Neural cell (in vitro differentiated cells): Measurements from ENCODE around the gene FXYD1. TPM values are rescaled to one million over a fixed set of nuclear protein-coding genes. Genes with fewer than 3 reads are reported as not detected.

ENCODE experiments used
- H2AFZ ChIP-seq: fragments of 200-600, 300-800 bp; sonication (generic), shearing (Covaris generic); 2 replicates; pipeline ENCODE4 v1.6.0; 2014; ENCODE audit warnings: low read depth, mild to moderate bottlenecking, antibody characterized with exemption, low read length, moderate library complexity
- H3F3A ChIP-seq: fragments of 200-600 bp; shearing (Covaris generic); 2 replicates; pipeline ENCODE4 v1.6.1; 2016; ENCODE audit warnings: mild to moderate bottlenecking, moderate library complexity, mixed read lengths, antibody characterized with exemption, low read length; ENCODE audit not compliant: insufficient read depth, poor library complexity, severe bottlenecking
- H3K27ac ChIP-seq: fragments of 200-600, 300-800 bp; sonication (generic), shearing (Covaris generic); 2 replicates; pipeline ENCODE4 v1.5.1; 2014; ENCODE audit warnings: mild to moderate bottlenecking, low read length, moderate library complexity
- H3K27me3 ChIP-seq: fragments of 300-800, 200-600 bp; sonication (generic), shearing (Covaris generic); 2 replicates; pipeline ENCODE4 v1.6.0; 2014; ENCODE audit warnings: mild to moderate bottlenecking, low read depth, low read length, moderate library complexity; ENCODE audit not compliant: insufficient read depth
- H3K36me3 ChIP-seq: fragments of 300-800, 200-600 bp; sonication (generic), shearing (Covaris generic); 2 replicates; pipeline ENCODE4 v1.5.1; 2014; ENCODE audit warnings: mild to moderate bottlenecking, antibody characterized with exemption, low read length, moderate library complexity; ENCODE audit not compliant: insufficient read depth
- H3K4me2 ChIP-seq: fragments of 300-800, 200-600 bp; sonication (generic), shearing (Covaris generic); 2 replicates; pipeline ENCODE4 v1.6.0; 2014; ENCODE audit warnings: mild to moderate bottlenecking, low read length
- H3K4me3 ChIP-seq: fragments of 300-800, 200-600 bp; sonication (generic), shearing (Covaris generic); 2 replicates; pipeline ENCODE4 v1.5.1; 2014; ENCODE audit warnings: mild to moderate bottlenecking, low read length, moderate library complexity
- H3K79me2 ChIP-seq: fragments of 200-600 bp; shearing (Covaris generic); replicated peaks from 2 replicates; pipeline ENCODE4 v1.6.0; 2014; ENCODE audit warnings: mild to moderate bottlenecking, low read length, moderate library complexity; ENCODE audit not compliant: insufficient read depth
- H3K9ac ChIP-seq: fragments of 300-800, 200-600 bp; sonication (generic), shearing (Covaris generic); 2 replicates; pipeline ENCODE4 v1.6.1; 2016; ENCODE audit warnings: mild to moderate bottlenecking, low read length, mixed read lengths
- H3K9me2 ChIP-seq: fragments of 200-600 bp; shearing (Covaris generic); 2 replicates; pipeline ENCODE4 v1.6.1; 2016; ENCODE audit warnings: mild to moderate bottlenecking, low read length, mixed read lengths; ENCODE audit not compliant: insufficient read depth
- H3K9me3 ChIP-seq: fragments of 200-600, 300-800 bp; sonication (generic), shearing (Covaris generic); 2 replicates; pipeline ENCODE4 v1.6.1; 2016; ENCODE audit warnings: mild to moderate bottlenecking, mixed run types, low read length, moderate library complexity, mixed read lengths
- H4K20me1 ChIP-seq: fragments of 200-600 bp; shearing (Covaris generic); 2 replicates; pipeline ENCODE4 v1.6.1; 2016; ENCODE audit warnings: mild to moderate bottlenecking, mixed run types; ENCODE audit not compliant: insufficient read depth
- EP300 ChIP-seq: fragments of 450-650 bp; conservative IDR thresholded peaks from 2 replicates; pipeline ENCODE4 v1.6.1; 2014; ENCODE audit warnings: antibody characterized with exemption, mild to moderate bottlenecking, moderate library complexity; ENCODE audit not compliant: poor library complexity, severe bottlenecking
- EZH2 ChIP-seq: fragments of 200-600, 300-800 bp; shearing (Covaris generic), sonication (generic); IDR thresholded peaks from 2 replicates; pipeline ENCODE4 v1.6.1; 2014; ENCODE audit warnings: antibody characterized with exemption, low read length, borderline replicate concordance, mild to moderate bottlenecking; ENCODE audit not compliant: insufficient read depth, poor library complexity, severe bottlenecking
- MXI1 ChIP-seq: fragments of 450-650 bp; conservative IDR thresholded peaks from 2 replicates; pipeline ENCODE4 v1.6.1; 2014; ENCODE audit warnings: antibody characterized with exemption, mild to moderate bottlenecking; ENCODE audit not compliant: poor library complexity, severe bottlenecking
- POLR2AphosphoS5 ChIP-seq: IDR thresholded peaks from 2 replicates; pipeline ENCODE4 v1.6.1; 2012
- RAD21 ChIP-seq: fragments of 450-650 bp; conservative IDR thresholded peaks from 2 replicates; pipeline ENCODE4 v1.6.1; 2014; ENCODE audit warnings: antibody characterized with exemption, mild to moderate bottlenecking, moderate library complexity
- REST ChIP-seq: IDR thresholded peaks from 2 replicates; pipeline ENCODE4 v1.6.1; 2012; ENCODE audit warnings: borderline replicate concordance
- SMC3 ChIP-seq: fragments of 450-650 bp; conservative IDR thresholded peaks from 2 replicates; pipeline ENCODE4 v1.6.1; 2014; ENCODE audit warnings: antibody characterized with exemption, mild to moderate bottlenecking, moderate library complexity; ENCODE audit not compliant: poor library complexity
- TAF1 ChIP-seq: IDR thresholded peaks from 2 replicates; pipeline ENCODE4 v1.6.1; 2012; ENCODE audit warnings: low read depth
- polyA plus RNA-seq: library from polyadenylated mRNA; depleted of rRNA; stranded (reverse); fragments of >200 nt; gene quantifications from 2 replicates; pipeline ENCODE4 v1.2.3, GENCODE V29; 2014
- TF ChIP-seq, protein P1 (sequence below): fragments of 450-650 bp; IDR thresholded peaks from 2 replicates; pipeline ENCODE4 v1.5.1; 2014; ENCODE audit warnings: antibody characterized with exemption, mild to moderate bottlenecking, moderate library complexity; ENCODE audit not compliant: poor library complexity, severe bottlenecking

FXYD1 gene
- polyA plus RNA-seq, 1 donor from 2014 or later = not detected

GRCh38 chr19:35169221-35169995 lies 30.8 kb downstream of the FXYD1 start:
- no peaks in the 10 kb centered on the region for H3K36me3 ChIP-seq
- no peaks in the 10 kb centered on the region for H3K79me2 ChIP-seq
- no peak overlapping the region for H3K4me3 ChIP-seq
- TF ChIP-seq RAD21 = no peak
- no peak for TF ChIP-seq MXI1
- H3K27ac ChIP-seq = no peak overlapping the region
- H4K20me1 ChIP-seq = no peaks in the 10 kb centered on the region
- H3K9me3 ChIP-seq = no peaks in the 10 kb centered on the region
- no peaks in the 10 kb centered on the region for H3F3A ChIP-seq
- no peaks in the 10 kb centered on the region for H3K27me3 ChIP-seq
- H3K4me2 ChIP-seq = no peak overlapping the region
- H3K9me2 ChIP-seq = no peaks in the 10 kb centered on the region
- H2AFZ ChIP-seq = no peak overlapping the region
- no peak overlapping the region for H3K9ac ChIP-seq

- TF ChIP-seq POLR2AphosphoS5 (no peak), MXI1 (no peak), SMC3 (no peak), RAD21 (no peak), REST (no peak), TAF1 (no peak), EP300 (no peak), EZH2 (no peak)
- TF ChIP-seq, protein P1, sequence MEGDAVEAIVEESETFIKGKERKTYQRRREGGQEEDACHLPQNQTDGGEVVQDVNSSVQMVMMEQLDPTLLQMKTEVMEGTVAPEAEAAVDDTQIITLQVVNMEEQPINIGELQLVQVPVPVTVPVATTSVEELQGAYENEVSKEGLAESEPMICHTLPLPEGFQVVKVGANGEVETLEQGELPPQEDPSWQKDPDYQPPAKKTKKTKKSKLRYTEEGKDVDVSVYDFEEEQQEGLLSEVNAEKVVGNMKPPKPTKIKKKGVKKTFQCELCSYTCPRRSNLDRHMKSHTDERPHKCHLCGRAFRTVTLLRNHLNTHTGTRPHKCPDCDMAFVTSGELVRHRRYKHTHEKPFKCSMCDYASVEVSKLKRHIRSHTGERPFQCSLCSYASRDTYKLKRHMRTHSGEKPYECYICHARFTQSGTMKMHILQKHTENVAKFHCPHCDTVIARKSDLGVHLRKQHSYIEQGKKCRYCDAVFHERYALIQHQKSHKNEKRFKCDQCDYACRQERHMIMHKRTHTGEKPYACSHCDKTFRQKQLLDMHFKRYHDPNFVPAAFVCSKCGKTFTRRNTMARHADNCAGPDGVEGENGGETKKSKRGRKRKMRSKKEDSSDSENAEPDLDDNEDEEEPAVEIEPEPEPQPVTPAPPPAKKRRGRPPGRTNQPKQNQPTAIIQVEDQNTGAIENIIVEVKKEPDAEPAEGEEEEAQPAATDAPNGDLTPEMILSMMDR = no peak
- no peaks in the 10 kb centered on the region for H3K9me3 ChIP-seq
- H2AFZ ChIP-seq = no peak overlapping the region
- H3K79me2 ChIP-seq = no peaks in the 10 kb centered on the region
- no peak overlapping the region for H3K9ac ChIP-seq
- H3K27me3 ChIP-seq = no peaks in the 10 kb centered on the region
- no peak overlapping the region for H3K4me3 ChIP-seq
- no peaks in the 10 kb centered on the region for H4K20me1 ChIP-seq
- H3K9me2 ChIP-seq = no peaks in the 10 kb centered on the region
- no peak overlapping the region for H3K27ac ChIP-seq
- no peaks in the 10 kb centered on the region for H3F3A ChIP-seq
- no peaks in the 10 kb centered on the region for H3K36me3 ChIP-seq
- no peak overlapping the region for H3K4me2 ChIP-seq
Measured at GRCh38 chr19:35170359-35171061, 31.9 kb downstream of the FXYD1 start.
